Hematopoietic multipotent progenitor cell treated with erythropoietin and hydrocortisone succinate and interleukin-3 and kit ligand, for 6 days (in vitro differentiated cells): ENCODE results near the gene GARIN5A.
"Not testable (repeated sequence)": the region's sequence is repeated elsewhere in the genome, so short reads cannot be mapped to it uniquely, and the experiment has no call there.

ENCODE experiments used
- DNase-seq: peaks from one replicate; pipeline ENCODE4 v3.0.0-alpha.2; 2015

GARIN5A gene

DNA sequence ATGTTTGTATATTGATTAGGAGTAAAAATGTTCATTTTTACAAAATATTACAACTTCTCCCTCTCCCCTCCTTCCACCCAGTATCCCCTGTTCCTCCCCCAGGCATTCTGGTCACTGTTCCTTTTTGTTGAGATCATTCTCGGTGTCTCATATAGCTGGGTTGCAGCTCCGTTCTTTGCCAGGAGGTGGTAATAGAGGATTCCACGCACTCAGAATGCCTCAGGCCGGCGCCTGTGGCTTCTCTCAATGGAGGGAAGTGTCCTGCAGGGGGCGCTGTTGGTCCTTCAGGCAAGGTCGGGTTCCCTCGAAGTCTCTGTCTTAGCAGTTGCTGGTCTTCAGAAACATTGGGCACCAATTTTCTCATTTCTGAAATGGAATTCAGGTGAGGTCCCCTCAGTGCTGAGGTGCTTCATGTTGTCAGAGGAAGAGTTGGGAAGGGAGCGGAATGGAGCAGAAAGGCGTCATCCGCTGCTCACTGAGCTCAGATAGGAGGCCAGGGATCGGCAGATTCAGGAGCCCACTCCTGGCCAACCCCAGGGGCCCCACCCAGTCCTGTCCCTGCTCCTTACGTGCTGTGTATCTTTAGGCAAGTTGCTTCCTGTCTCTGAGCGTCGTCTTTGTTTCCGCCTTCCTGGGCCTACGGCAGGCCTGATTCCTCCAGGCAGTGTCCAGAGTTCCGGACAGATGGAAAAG lies 10.3 kb upstream of the GARIN5A start:
- DNase-seq: peak; percentile 77

GRCh38 chr19:50485284-50485955 lies 8.8 kb upstream of the GARIN5A start:
- no peak for DNase-seq

DNA sequence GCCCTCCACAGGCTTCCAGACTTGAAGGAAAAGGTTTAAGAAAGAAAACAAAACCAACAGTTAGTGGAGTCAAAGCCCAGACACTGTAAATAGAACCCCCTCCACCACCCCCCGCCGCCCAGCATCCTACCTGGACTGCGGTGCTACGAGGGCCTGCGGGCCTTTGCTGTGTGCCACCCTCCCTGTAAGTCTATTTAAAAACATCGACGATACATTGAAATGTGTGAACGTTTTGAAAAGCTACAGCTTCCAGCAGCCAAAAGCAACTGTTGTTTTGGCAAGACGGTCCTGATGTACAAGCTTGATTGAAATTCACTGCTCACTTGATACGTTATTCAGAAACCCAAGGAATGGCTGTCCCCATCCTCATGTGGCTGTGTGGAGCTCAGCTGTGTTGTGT lies 6.3 kb upstream of the GARIN5A start:
- no peak for DNase-seq

DNA sequence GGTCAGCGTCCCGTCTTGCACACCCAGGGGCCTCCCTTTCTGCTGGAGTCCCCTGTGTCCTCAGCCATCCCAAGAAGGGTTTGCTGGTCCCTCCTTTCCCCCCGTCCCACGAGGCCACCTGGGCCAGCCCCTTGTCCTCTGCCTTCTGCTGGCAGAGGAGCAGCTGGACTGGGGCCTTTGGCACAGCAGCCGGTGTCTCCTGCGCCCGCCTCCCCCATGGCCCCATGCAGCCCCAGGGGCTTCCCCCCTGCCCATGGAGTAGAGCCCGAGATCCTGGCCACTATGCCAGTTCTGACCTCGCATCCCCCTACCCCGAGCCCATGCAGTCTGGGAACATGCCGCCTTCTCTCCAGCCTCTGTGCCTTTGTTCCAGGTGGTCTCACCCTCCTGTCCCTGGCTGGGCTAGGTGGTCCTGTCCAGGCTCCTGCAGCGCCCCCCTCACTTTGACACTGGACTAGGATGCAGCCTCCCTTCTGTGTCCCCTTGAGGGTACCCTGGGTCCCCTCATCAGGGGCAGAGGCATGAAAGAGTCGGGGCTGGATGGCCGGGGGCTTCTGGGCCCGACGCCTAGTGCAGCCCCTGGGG lies 5.7 kb upstream of the GARIN5A start:
- no peak for DNase-seq

- DNase-seq: no peak
Measured at GRCh38 chr19:50481351-50482149, 4.9 kb upstream of the GARIN5A start.

DNA sequence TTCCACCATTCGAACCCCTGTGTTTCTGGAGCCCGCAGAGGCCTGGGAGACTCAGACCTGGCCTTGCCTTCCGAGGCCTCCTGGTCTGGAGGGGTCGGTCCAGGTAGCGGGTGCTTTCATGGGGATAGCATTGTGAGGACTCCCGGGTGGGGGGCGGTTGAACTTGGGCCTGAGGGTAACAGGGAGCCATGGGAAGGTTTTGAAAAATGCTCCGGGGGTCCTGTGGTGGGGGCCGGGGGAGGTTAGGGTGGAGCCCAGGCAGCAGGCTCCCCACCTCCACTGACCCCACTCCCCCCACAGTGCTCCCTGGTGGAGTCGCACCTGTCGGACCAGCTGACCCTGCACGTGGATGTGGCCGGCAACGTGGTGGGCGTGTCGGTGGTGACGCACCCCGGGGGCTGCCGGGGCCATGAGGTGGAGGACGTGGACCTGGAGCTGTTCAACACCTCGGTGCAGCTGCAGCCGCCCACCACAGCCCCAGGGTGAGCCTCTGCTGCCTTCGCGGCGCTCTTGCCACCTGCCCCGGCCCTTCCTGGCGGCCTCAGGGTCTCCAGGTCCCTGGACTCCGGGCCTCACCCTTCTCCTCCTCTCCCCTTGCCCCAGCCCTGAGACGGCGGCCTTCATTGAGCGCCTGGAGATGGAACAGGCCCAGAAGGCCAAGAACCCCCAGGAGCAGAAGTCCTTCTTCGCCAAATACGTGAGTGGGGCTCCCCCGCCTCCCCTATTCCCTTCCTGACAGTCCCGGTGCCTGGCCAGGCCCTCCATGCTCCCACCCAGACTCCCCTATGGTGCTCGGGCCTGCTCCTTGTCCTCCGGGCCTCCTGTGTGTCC lies 3.8 kb upstream of the GARIN5A start:
- no peak for DNase-seq

- no peak for DNase-seq
Measured at GRCh38 chr19:50479761-50480251, 3.2 kb upstream of the GARIN5A start.

GRCh38 chr19:50478901-50479715 lies 2.5 kb upstream of the GARIN5A start:
- DNase-seq: peak; percentile 58

DNA sequence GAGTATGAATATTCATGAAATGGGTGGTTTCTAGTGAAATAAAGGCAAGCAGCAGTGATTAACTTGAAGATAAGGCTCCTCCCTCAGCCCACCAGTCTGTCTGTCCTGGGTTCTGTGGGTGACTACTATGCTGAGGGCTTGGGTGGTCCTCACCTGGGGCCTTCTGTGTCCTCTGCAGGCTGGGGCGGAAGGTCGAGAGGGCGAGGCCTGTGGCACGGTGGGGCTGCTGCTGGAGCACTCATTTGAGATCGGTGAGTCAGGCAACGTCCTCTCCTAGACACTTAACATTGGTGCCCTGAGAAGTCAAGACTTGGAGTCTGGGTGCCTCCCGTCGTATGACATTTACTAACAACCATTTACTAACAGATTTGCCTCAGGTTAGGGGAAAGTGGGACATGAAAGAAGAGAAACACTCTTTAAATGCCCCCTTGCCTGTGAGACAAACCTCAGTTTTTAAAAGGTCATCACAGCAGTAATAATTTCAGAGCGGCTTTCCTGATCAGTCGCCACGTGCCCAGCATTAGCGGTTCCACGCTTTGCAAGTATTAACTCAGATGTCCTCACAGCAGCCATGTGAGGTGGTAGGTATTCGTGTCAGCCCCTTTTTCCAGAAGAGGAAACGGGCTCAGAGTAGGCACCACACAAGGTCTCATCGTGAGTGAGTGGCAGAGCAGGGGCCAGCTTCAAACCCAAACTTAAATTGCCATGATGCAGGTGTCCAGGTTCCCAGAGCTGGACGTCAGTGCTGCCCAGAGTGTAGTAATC lies 1.3 kb upstream of the GARIN5A start:
- no peak for DNase-seq

DNA sequence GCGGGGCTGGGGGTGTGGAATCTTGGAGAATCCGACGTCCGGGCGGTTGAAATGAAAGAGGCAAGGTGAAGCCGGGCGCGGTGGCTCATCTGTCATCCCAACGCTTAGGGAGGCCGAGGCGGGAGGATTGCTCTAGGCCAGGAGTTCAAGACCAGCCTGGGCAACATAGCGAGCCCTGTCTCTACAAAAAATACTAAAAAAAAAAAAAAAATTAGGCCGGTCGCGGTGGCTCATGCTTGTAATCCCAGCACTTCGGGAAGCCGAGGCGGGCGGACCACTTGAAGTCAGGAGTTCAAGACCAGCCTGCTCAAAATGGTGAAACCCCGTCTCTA lies 225 bp upstream of the GARIN5A start:
- no peak for DNase-seq

DNA sequence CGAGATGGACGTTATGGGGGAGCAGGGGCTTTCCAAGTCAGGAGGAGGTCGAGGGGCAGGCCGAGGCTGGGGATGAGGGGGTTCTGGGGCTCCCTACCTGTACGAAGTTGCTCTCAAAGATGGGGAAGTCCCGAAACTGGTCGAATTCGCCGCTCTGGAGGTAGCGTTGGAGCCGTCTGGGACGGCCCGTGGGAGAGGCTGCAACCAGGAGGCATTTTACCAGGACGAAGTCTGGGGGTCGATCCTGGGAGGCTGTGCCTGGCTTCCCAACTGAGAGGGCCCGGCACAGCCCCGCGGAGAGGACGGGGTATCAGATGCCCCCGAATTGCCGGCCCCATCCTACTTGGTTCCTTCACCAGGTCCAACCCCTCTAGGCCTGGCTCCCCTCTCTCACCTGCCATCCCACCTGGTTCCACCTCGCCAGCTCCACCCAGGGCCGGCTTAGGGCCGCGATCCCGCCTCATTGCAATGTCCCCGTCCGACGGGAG lies 868 bp downstream of the GARIN5A start:
- DNase-seq: no peak

GRCh38 chr19:50475101-50475568 lies 1.5 kb downstream of the GARIN5A start:
- DNase-seq: no peak

- DNase-seq: not testable (repeated sequence)
Measured at GRCh38 chr19:50473336-50473735, 3.3 kb downstream of the GARIN5A start.

GRCh38 chr19:50468818-50469217 lies 7.8 kb downstream of the GARIN5A start:
- DNase-seq: no peak

DNA sequence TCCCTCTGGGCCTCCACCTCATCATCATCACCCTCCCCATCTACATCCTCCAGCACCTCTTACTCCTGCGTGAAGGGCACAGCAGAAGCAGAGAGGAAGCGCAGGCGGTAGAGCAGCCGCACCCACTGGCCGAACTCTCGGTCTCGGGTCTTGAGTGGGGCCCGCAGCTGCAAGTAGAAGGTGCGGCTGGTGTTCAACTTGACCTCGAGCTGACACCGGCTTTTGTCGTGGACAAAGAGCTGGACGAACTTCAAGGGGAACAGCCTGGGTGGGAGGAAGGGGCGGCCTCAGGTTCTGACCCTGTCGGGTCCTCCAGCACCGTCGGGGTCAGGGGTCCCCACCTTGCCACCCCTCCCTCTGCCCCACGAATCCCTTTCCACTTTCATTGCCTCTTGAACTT lies 9.1 kb downstream of the GARIN5A start:
- DNase-seq: no peak

GRCh38 chr19:50466706-50467039 lies 10.0 kb downstream of the GARIN5A start:
- DNase-seq: no peak

- peak; percentile 88 for DNase-seq
Measured at GRCh38 chr19:50465986-50466705, 10.5 kb downstream of the GARIN5A start.

GRCh38 chr19:50465000-50465399 lies 11.6 kb downstream of the GARIN5A start:
- DNase-seq: no peak

GRCh38 chr19:50464348-50464747 lies 12.3 kb downstream of the GARIN5A start:
- no peak for DNase-seq

GRCh38 chr19:50462970-50463369 lies 13.7 kb downstream of the GARIN5A start:
- DNase-seq: no peak
